CD4-positive, alpha-beta T cell (primary cell): ENCODE measurements around the gene OPN4. TPM values are rescaled to one million over a fixed set of nuclear protein-coding genes. Genes with fewer than 3 reads are reported as not detected.

ENCODE experiments used
- ATAC-seq: fragments of 200-7000 bp; cut with Tn5 transposase; one replicate; pipeline ENCODE4 v1.10.0; 2022; ENCODE audit warnings: mild to moderate bottlenecking; ENCODE audit not compliant: poor library complexity
- CTCF ChIA-PET: fragments of 350-600 bp; sonication (Branson Sonifier 250); formaldehyde crosslinking; loops from one replicate; lab custom pipeline; 2021; ENCODE audit warnings: antibody characterized with exemption, inconsistent platforms; lab: Charles Lee
- POLR2A ChIA-PET: fragments of 350-600 bp; sonication (Branson Sonifier 250); formaldehyde crosslinking; loops from one replicate; lab custom pipeline; 2021; ENCODE audit warnings: antibody characterized with exemption, inconsistent platforms; lab: Charles Lee
- DNase-seq, 14 experiments: peaks; one replicate each; pipeline ENCODE4 v3.0.0-alpha.2; 2013 to 2020; ENCODE audit warnings: mixed read lengths in 2 of 14
- H3K27ac ChIP-seq, 2 donors: one replicate each; pipeline versions ENCODE4 v1.5.1 to v1.7.0; 2013; ENCODE audit warnings: low read length in 2 of 2, low read depth in 1 of 2, mild to moderate bottlenecking in 1 of 2
- H3K27me3 ChIP-seq, 2 experiments: 1 replicate in 1 of 2; 2 replicates in 1 of 2; pipeline versions ENCODE4 v1.6.1 to v1.7.0; 2013; ENCODE audit warnings: low read length in 2 of 2, control low read depth in 1 of 2, mild to moderate bottlenecking in 1 of 2, moderate library complexity in 1 of 2; ENCODE audit not compliant: insufficient read depth in 2 of 2, control insufficient read depth in 1 of 2
- H3K36me3 ChIP-seq: one replicate; pipeline ENCODE4 v1.6.1; 2013; ENCODE audit warnings: low read length, control low read depth; ENCODE audit not compliant: insufficient read depth
- H3K4me1 ChIP-seq: one replicate; pipeline ENCODE4 v1.6.1; 2013; ENCODE audit warnings: low read length, control low read depth; ENCODE audit not compliant: insufficient read depth
- H3K4me3 ChIP-seq: one replicate; pipeline ENCODE4 v1.5.1; 2013; ENCODE audit warnings: mild to moderate bottlenecking, low read length, moderate library complexity
- H3K9me3 ChIP-seq, 2 experiments: 1 replicate in 1 of 2; 2 replicates in 1 of 2; pipeline versions ENCODE4 v1.6.1 to v1.7.0; 2013; ENCODE audit warnings: low read length in 2 of 2, mild to moderate bottlenecking in 2 of 2, control low read depth in 1 of 2, moderate library complexity in 1 of 2; ENCODE audit not compliant: control insufficient read depth in 1 of 2, insufficient read depth in 1 of 2
- H3K27ac Mint-ChIP-seq: one replicate; pipeline ENCODE4 v1.8.0; 2020; ENCODE audit warnings: mixed read lengths
- H3K27me3 Mint-ChIP-seq: one replicate; pipeline ENCODE4 v1.8.0; 2021; ENCODE audit warnings: mixed read lengths
- H3K36me3 Mint-ChIP-seq: one replicate; pipeline ENCODE4 v1.8.0; 2021; ENCODE audit warnings: low read depth, mixed read lengths
- H3K4me1 Mint-ChIP-seq: one replicate; pipeline ENCODE4 v1.8.0; 2021; ENCODE audit warnings: low read depth, mixed read lengths
- H3K4me3 Mint-ChIP-seq: one replicate; pipeline ENCODE4 v1.8.0; 2020; ENCODE audit warnings: mild to moderate bottlenecking, mixed read lengths
- H3K9me3 Mint-ChIP-seq: one replicate; pipeline ENCODE4 v1.8.0; 2020; ENCODE audit warnings: mixed read lengths
- CTCF ChIP-seq: fragments of 200-600 bp; IDR thresholded peaks from one replicate; pipeline ENCODE4 v1.8.0; 2022; ENCODE audit warnings: antibody characterized with exemption, mild to moderate bottlenecking
- intact Hi-C, 2 experiments: fragments of 100-400 bp; cut with DNase I in 1 of 2; cut with micrococcal nuclease in 1 of 2; formaldehyde crosslinking; loops; one replicate each; pipeline versions ENCODE4 v1.15.1 to v1.9.0; 2023 to 2025; cut with DNase I, micrococcal nuclease
- total RNA-seq, 174 experiments: library from RNA in 2 of 174; stranded (reverse) in 2 of 174; gene quantifications; one replicate each; pipeline ENCODE4 v1.2.3 and lab custom pipeline; 2021 to 2026

Gene OPN4
- total RNA-seq, 2 experiments from 2014 or later = not detected

GRCh38 chr10:86708068-86708782 is 53.9 kb downstream of the OPN4 start:
- ATAC-seq = no peak
- DNase-seq = peak in 1 of 14 experiments; percentile 9
- H3K27me3 ChIP-seq = no peaks in the 10 kb centered on the region
- no peak overlapping the region for H3K27ac ChIP-seq
- H3K4me3 Mint-ChIP-seq = no peak overlapping the region
- no peaks in the 10 kb centered on the region for H3K27me3 Mint-ChIP-seq
- no peaks in the 10 kb centered on the region for H3K36me3 ChIP-seq
- CTCF ChIA-PET = no interaction called here
- no peak overlapping the region for H3K4me3 ChIP-seq
- H3K4me1 ChIP-seq = peaks cover 17% of the 10 kb centered on the region
- H3K9me3 ChIP-seq = peaks cover 0 to 9% of the 10 kb centered on the region in 2 experiments
- peaks cover 6% of the 10 kb centered on the region for H3K36me3 Mint-ChIP-seq
- H3K27ac Mint-ChIP-seq = no peak overlapping the region
- H3K9me3 Mint-ChIP-seq = no peaks in the 10 kb centered on the region
- TF ChIP-seq CTCF = no peak
- intact Hi-C loops = no loop called here
- POLR2A ChIA-PET = no interaction called here
- H3K4me1 Mint-ChIP-seq = peaks cover 14% of the 10 kb centered on the region

DNA sequence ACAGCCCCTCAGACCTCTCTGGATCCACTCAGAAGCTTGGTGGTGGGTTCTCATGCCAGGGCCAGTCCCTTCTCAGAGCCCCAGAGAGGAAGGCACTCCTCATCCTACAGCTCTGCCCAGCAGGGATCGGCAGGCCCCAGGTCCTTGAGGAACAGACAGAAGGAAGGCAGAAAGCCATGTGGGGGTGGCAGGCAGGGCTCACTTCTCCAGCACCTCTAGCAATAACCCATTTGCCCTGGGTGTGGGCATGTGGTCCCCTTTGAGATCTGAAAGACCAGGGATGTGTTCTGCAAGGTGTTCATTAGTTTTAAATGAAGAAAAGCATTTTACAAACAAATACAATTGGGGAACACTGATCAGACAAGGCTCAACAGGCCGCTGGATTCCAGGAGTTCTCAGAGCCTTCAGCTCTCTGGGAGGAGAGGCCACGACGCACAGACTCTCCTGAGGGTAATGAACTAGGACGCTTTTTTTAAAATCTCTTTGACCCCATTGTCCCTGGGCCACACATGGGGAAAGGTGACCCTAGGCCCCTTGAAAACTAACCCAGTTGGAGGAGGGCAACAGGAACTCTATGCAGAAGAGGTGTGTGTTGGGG is 54.5 kb downstream of the OPN4 start:
- DNase-seq = no peak
- Mint-ChIP-seq H3K4me1 (peaks cover 17% of the 10 kb centered on the region), H3K9me3 (no peaks in the 10 kb centered on the region), H3K27me3 (no peaks in the 10 kb centered on the region), H3K27ac (no peak overlapping the region), H3K36me3 (peaks cover 6% of the 10 kb centered on the region), H3K4me3 (peak overlapping the region; percentile 15)
- CTCF ChIA-PET = no interaction called here
- H3K36me3 ChIP-seq = no peaks in the 10 kb centered on the region
- peaks cover 17% of the 10 kb centered on the region for H3K4me1 ChIP-seq
- H3K27me3 ChIP-seq = no peaks in the 10 kb centered on the region
- H3K4me3 ChIP-seq = no peak overlapping the region
- intact Hi-C loops = no loop called here
- H3K27ac ChIP-seq = no peak overlapping the region
- no peak for ATAC-seq
- peaks cover 0 to 9% of the 10 kb centered on the region in 2 experiments for H3K9me3 ChIP-seq
- POLR2A ChIA-PET = no interaction called here
- no peak for TF ChIP-seq CTCF

DNA sequence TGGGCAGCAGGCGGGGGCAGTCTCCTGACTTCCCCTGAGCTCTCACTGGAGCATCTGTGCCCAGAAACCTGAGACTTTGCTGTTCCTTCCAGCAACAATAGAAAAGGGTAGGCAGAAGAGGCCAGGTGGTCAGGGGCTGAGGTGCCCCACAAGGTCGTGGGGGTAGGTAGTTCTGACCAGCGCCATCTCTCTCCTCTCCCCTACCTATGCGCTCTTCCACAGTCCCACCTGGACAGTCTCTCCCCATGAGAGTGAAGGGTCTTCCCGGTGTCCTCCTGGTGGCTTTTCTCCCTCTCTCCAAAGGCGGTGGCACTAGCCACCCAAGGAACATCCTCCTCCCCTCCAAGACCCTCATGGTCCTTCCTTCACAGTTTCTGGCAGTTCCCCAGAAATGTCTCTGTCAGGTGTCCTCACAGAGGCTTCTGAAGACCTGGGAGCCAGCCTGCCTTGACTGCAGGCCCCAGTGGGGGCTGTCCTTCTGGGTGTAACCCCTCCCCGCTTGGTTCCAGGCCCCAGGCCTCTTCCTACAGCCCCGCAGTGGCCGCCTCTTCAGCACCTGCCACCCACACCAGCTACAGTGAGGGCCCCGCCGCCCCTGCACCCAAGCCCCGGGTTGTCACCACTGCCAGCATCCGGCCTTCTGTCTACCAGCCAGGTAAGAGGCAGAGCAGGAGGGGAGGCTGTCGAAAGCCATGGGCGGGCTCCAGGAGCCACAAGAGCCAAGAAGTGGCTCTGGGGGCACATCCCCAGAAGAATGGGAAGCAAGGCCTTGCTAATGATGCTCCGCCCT is 55.2 kb downstream of the OPN4 start:
- DNase-seq = no peak

More for the DNA sequence above, 55.2 kb downstream of the OPN4 start:
- POLR2A ChIA-PET = interaction anchor here (3.0 kb wide), 1 partner anchor 47 kb away, joined by 29 read pairs; the partner anchor contains the start of gene BMPR1A
- ATAC-seq = no peak
- Histone ChIP-seq H3K9me3 (peaks cover 0 to 9% of the 10 kb centered on the region in 2 experiments), H3K4me1 (peaks cover 17% of the 10 kb centered on the region), H3K36me3 (no peaks in the 10 kb centered on the region), H3K27ac (no peak overlapping the region), H3K4me3 (no peak overlapping the region), H3K27me3 (no peaks in the 10 kb centered on the region)
- Mint-ChIP-seq H3K27me3 (no peaks in the 10 kb centered on the region), H3K36me3 (peaks cover 6% of the 10 kb centered on the region), H3K27ac (peak overlapping the region; percentile 95), H3K4me1 (peaks cover 20% of the 10 kb centered on the region), H3K9me3 (no peaks in the 10 kb centered on the region), H3K4me3 (peak overlapping the region; percentile 95)
- intact Hi-C loops = loop anchor here (5.0 kb wide), 6 partner anchors 48 to 383 kb away; partner anchors contain the start of genes BMPR1A (in 1 of the 2) and GLUD1 (in 1 of the 2)
- CTCF ChIA-PET = no interaction called here
- TF ChIP-seq CTCF = no peak
